HUES64 (cell line): ENCODE results near the gene PLPP7.
"Not testable (repeated sequence)": the region's sequence is repeated elsewhere in the genome, so short reads cannot be mapped to it uniquely, and the experiment has no call there.

Source experiments
- H3K27ac ChIP-seq: 2 replicates; pipeline ENCODE4 v1.7.0; 2013; ENCODE audit warnings: low read depth, low read length, inconsistent platforms
- H3K27me3 ChIP-seq: 2 replicates; pipeline ENCODE4 v1.6.1; 2013; ENCODE audit warnings: mild to moderate bottlenecking, low read length; ENCODE audit not compliant: insufficient read depth
- H3K36me3 ChIP-seq: 2 replicates; pipeline ENCODE4 v1.6.1; 2013; ENCODE audit warnings: mild to moderate bottlenecking, low read length; ENCODE audit not compliant: insufficient read depth
- H3K4me1 ChIP-seq: 2 replicates; pipeline ENCODE4 v1.6.1; 2013; ENCODE audit warnings: mild to moderate bottlenecking, low read length, moderate library complexity; ENCODE audit not compliant: insufficient read depth
- H3K4me3 ChIP-seq: 2 replicates; pipeline ENCODE4 v1.5.1; 2013; ENCODE audit warnings: mild to moderate bottlenecking, low read length, moderate library complexity
- H3K9ac ChIP-seq: 2 replicates; pipeline ENCODE4 v1.6.1; 2013; ENCODE audit warnings: mild to moderate bottlenecking, low read depth, low read length
- H3K9me3 ChIP-seq: 2 replicates; pipeline ENCODE4 v1.6.1; 2013; ENCODE audit warnings: low read depth, low read length; ENCODE audit not compliant: insufficient read depth
- WGBS: fragments of 150-250, 120-280 bp; methylation state at CpG from one replicate; pipeline ENCODE4 v1.1.7; 2013; ENCODE audit warnings: missing lambda C conversion rate; 5-methylcytosine and 5-hydroxymethylcytosine counted together

Gene PLPP7

GRCh38 chr9:131258698-131259431 is 30.7 kb upstream of the PLPP7 start:
- H3K27me3 ChIP-seq, result no peaks in the 10 kb centered on the region
- WGBS, result 90% methylated on average over 25 of the region's 25 CpGs
- no peaks in the 10 kb centered on the region for H3K36me3 ChIP-seq
- no peak overlapping the region for H3K4me3 ChIP-seq
- peaks cover 4% of the 10 kb centered on the region; the same call in 1 of the 2 replicates for H3K4me1 ChIP-seq
- H3K9ac ChIP-seq, result no peak overlapping the region
- H3K27ac ChIP-seq, result no peak overlapping the region
- H3K9me3 ChIP-seq, result no peaks in the 10 kb centered on the region

GRCh38 chr9:131259432-131259898 is 30.1 kb upstream of the PLPP7 start:
- WGBS, result 93% methylated on average over 12 of the region's 12 CpGs
- Histone ChIP-seq H3K9me3 (no peaks in the 10 kb centered on the region), H3K36me3 (no peaks in the 10 kb centered on the region), H3K9ac (no peak overlapping the region), H3K27ac (no peak overlapping the region), H3K4me3 (no peak overlapping the region), H3K4me1 (peaks cover 4% of the 10 kb centered on the region; the same call in 1 of the 2 replicates), H3K27me3 (no peaks in the 10 kb centered on the region)

GRCh38 chr9:131259916-131260597 is 29.5 kb upstream of the PLPP7 start:
- no peaks in the 10 kb centered on the region for H3K36me3 ChIP-seq
- no peaks in the 10 kb centered on the region for H3K9me3 ChIP-seq
- no peak overlapping the region for H3K27ac ChIP-seq
- 80% methylated on average over 20 of the region's 20 CpGs for WGBS
- H3K4me3 ChIP-seq, result no peak overlapping the region
- H3K4me1 ChIP-seq, result peaks cover 4% of the 10 kb centered on the region; the same call in 1 of the 2 replicates
- H3K9ac ChIP-seq, result no peak overlapping the region
- no peaks in the 10 kb centered on the region for H3K27me3 ChIP-seq

- no peak overlapping the region for H3K27ac ChIP-seq
- no peak overlapping the region for H3K4me3 ChIP-seq
- no peaks in the 10 kb centered on the region for H3K27me3 ChIP-seq
- H3K9ac ChIP-seq, result no peak overlapping the region
- H3K9me3 ChIP-seq, result no peaks in the 10 kb centered on the region
- H3K4me1 ChIP-seq, result peaks cover 4% of the 10 kb centered on the region; the same call in 1 of the 2 replicates
- 96% methylated on average over 33 of the region's 33 CpGs for WGBS
- no peaks in the 10 kb centered on the region for H3K36me3 ChIP-seq
Observed at GRCh38 chr9:131260751-131261452, 28.6 kb upstream of the PLPP7 start.

- H3K4me1 ChIP-seq, result peaks cover 4% of the 10 kb centered on the region; the same call in 1 of the 2 replicates
- 95% methylated on average over 13 of the region's 13 CpGs for WGBS
- no peaks in the 10 kb centered on the region for H3K36me3 ChIP-seq
- H3K27me3 ChIP-seq, result no peaks in the 10 kb centered on the region
- H3K4me3 ChIP-seq, result no peak overlapping the region
- no peaks in the 10 kb centered on the region for H3K9me3 ChIP-seq
- no peak overlapping the region for H3K27ac ChIP-seq
- H3K9ac ChIP-seq, result no peak overlapping the region
Observed at GRCh38 chr9:131262327-131263032, 27.0 kb upstream of the PLPP7 start.

GRCh38 chr9:131263033-131263343 is 26.5 kb upstream of the PLPP7 start:
- H3K36me3 ChIP-seq, H3K4me3 ChIP-seq, H3K27me3 ChIP-seq, H3K9ac ChIP-seq, H3K27ac ChIP-seq, H3K4me1 ChIP-seq, H3K9me3 ChIP-seq: not testable (repeated sequence)
- WGBS, result 96% methylated on average over 5 of the region's 5 CpGs

GRCh38 chr9:131263701-131264100 is 25.8 kb upstream of the PLPP7 start:
- no peak overlapping the region for H3K9ac ChIP-seq
- no peaks in the 10 kb centered on the region for H3K36me3 ChIP-seq
- 95% methylated on average over 6 of the region's 6 CpGs for WGBS
- no peaks in the 10 kb centered on the region for H3K9me3 ChIP-seq
- no peak overlapping the region for H3K27ac ChIP-seq
- H3K4me3 ChIP-seq, result no peak overlapping the region
- no peaks in the 10 kb centered on the region for H3K27me3 ChIP-seq
- H3K4me1 ChIP-seq, result peaks cover 4% of the 10 kb centered on the region; the same call in 1 of the 2 replicates

- Histone ChIP-seq H3K36me3 (no peaks in the 10 kb centered on the region), H3K4me1 (peaks cover 6% of the 10 kb centered on the region), H3K27ac (no peak overlapping the region), H3K9ac (no peak overlapping the region), H3K9me3 (no peaks in the 10 kb centered on the region), H3K4me3 (no peak overlapping the region), H3K27me3 (no peaks in the 10 kb centered on the region)
- WGBS, result 94% methylated on average over 11 of the region's 11 CpGs
Observed at GRCh38 chr9:131264231-131264630, 25.3 kb upstream of the PLPP7 start.

- no peaks in the 10 kb centered on the region for H3K27me3 ChIP-seq
- H3K4me3 ChIP-seq, result no peak overlapping the region
- no peaks in the 10 kb centered on the region for H3K36me3 ChIP-seq
- H3K27ac ChIP-seq, result no peak overlapping the region
- no peaks in the 10 kb centered on the region for H3K9me3 ChIP-seq
- no peak overlapping the region for H3K9ac ChIP-seq
- H3K4me1 ChIP-seq, result peaks cover 4% of the 10 kb centered on the region; the same call in 1 of the 2 replicates
- WGBS, result 92% methylated on average over 26 of the region's 26 CpGs
Observed at GRCh38 chr9:131266266-131267229, 23.0 kb upstream of the PLPP7 start.
